Naive thymus-derived CD4-positive, alpha-beta T cell (primary cell): ENCODE measurements around the gene BTNL8. TPM values are rescaled to one million over a fixed set of nuclear protein-coding genes. Genes with fewer than 3 reads are reported as not detected.

Source experiments
- ATAC-seq: fragments of 150-1000 bp; cut with Tn5 transposase; 2 replicates; pipeline ENCODE4 v1.10.0; 2021; ENCODE audit warnings: mild to moderate bottlenecking, moderate library complexity
- CTCF ChIA-PET: fragments of 350-600 bp; sonication (Branson Sonifier 250); formaldehyde crosslinking; loops from one replicate; lab custom pipeline; 2021; ENCODE audit warnings: antibody characterized with exemption; lab: Charles Lee
- POLR2A ChIA-PET: fragments of 350-600 bp; sonication (Branson Sonifier 250); formaldehyde crosslinking; loops from one replicate; lab custom pipeline; 2021; ENCODE audit warnings: antibody characterized with exemption, inconsistent platforms; lab: Charles Lee
- DNase-seq, 9 donors: peaks; one replicate each; pipeline versions ENCODE4 v3.0.0 to v3.0.0-alpha.2; 2020 to 2022; ENCODE audit warnings: mixed read lengths in 1 of 9
- H3K27ac ChIP-seq: one replicate; pipeline ENCODE4 v1.7.0; 2013; ENCODE audit warnings: mild to moderate bottlenecking, low read depth, low read length, moderate library complexity
- H3K27me3 ChIP-seq, 2 donors: one replicate each; pipeline ENCODE4 v1.7.0; 2013; ENCODE audit warnings: low read length in 2 of 2, mild to moderate bottlenecking in 2 of 2, moderate library complexity in 2 of 2; ENCODE audit not compliant: control insufficient read depth in 2 of 2, insufficient read depth in 2 of 2
- H3K36me3 ChIP-seq, 3 experiments: 1 replicate in 2 of 3; 2 replicates in 1 of 3; pipeline ENCODE4 v1.7.0; 2013; ENCODE audit warnings: low read length in 3 of 3, mild to moderate bottlenecking in 3 of 3, moderate library complexity in 1 of 3; ENCODE audit not compliant: insufficient read depth in 3 of 3, control insufficient read depth in 2 of 3
- H3K4me1 ChIP-seq, 2 donors: one replicate each; pipeline ENCODE4 v1.7.0; 2013; ENCODE audit warnings: low read length in 2 of 2, mild to moderate bottlenecking in 2 of 2, moderate library complexity in 1 of 2; ENCODE audit not compliant: control insufficient read depth in 2 of 2, insufficient read depth in 2 of 2
- H3K4me3 ChIP-seq: 2 replicates; pipeline ENCODE4 v1.7.0; 2013; ENCODE audit warnings: mild to moderate bottlenecking, low read length
- H3K9me3 ChIP-seq, 3 experiments: 1 replicate in 2 of 3; 2 replicates in 1 of 3; pipeline ENCODE4 v1.7.0; 2013; ENCODE audit warnings: low read length in 3 of 3; ENCODE audit not compliant: control insufficient read depth in 2 of 3
- H3K27ac Mint-ChIP-seq, 9 donors: one replicate each; pipeline ENCODE4 v1.8.0; 2020 to 2022; ENCODE audit warnings: mixed read lengths in 9 of 9, mild to moderate bottlenecking in 8 of 9, moderate library complexity in 5 of 9, inconsistent platforms in 2 of 9
- H3K27me3 Mint-ChIP-seq, 5 donors: one replicate each; pipeline ENCODE4 v1.8.0; 2021 to 2022; ENCODE audit warnings: mixed read lengths in 5 of 5, mild to moderate bottlenecking in 1 of 5
- H3K36me3 Mint-ChIP-seq, 5 donors: one replicate each; pipeline ENCODE4 v1.8.0; 2020 to 2022; ENCODE audit warnings: mixed read lengths in 5 of 5, mild to moderate bottlenecking in 3 of 5, inconsistent platforms in 1 of 5
- H3K4me1 Mint-ChIP-seq, 7 donors: one replicate each; pipeline ENCODE4 v1.8.0; 2020 to 2022; ENCODE audit warnings: mixed read lengths in 7 of 7, mild to moderate bottlenecking in 3 of 7, inconsistent platforms in 1 of 7
- H3K4me3 Mint-ChIP-seq, 10 donors: one replicate each; pipeline ENCODE4 v1.8.0; 2020 to 2022; ENCODE audit warnings: mild to moderate bottlenecking in 10 of 10, mixed read lengths in 10 of 10, moderate library complexity in 6 of 10, inconsistent platforms in 2 of 10
- H3K9me3 Mint-ChIP-seq, 11 donors: one replicate each; pipeline ENCODE4 v1.8.0; 2020 to 2022; ENCODE audit warnings: mixed read lengths in 11 of 11, mild to moderate bottlenecking in 4 of 11, inconsistent platforms in 1 of 11, moderate library complexity in 1 of 11
- intact Hi-C, 2 donors: fragments of 100-400 bp; cut with micrococcal nuclease; formaldehyde crosslinking; loops; one replicate each; pipeline ENCODE4 v1.15.1; 2023
- polyA plus RNA-seq, 2 donors: library from polyadenylated mRNA; unstranded; fragments of 300-500 nt; fragmentation: Illumina TruSeq; gene quantifications; one replicate each; pipeline ENCODE4 v1.2.3, GENCODE V29; 2021
- total RNA-seq, 6 experiments: library from RNA in 5 of 6; stranded (reverse) in 5 of 6; gene quantifications; 1 replicate in 5 of 6; 2 replicates in 1 of 6; pipeline ENCODE4 v1.2.3 and lab custom pipeline; 2021 to 2026

BTNL8 gene
- total and polyA plus RNA-seq, 7 experiments from 2014 or later: not detected

DNA sequence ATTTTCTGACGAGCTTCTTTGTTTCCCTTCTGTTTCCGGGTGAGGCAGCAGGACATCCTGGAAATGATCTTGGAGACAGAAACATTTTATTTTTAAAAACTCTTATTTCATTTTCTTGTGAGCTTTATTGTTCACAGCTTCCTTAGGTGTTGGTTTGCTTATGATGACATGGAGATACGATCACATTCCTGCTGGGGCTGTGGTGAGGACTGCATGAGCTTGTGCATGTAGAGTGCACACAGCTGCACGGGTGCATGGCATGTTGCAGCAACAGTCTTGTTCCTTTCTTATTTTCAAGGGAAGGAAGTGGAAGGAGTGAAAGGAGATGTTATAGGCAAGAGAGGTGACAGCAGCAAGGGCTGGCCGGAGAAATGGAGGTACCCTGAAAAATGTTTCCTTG is 1.2 kb downstream of the BTNL8 start:
- no peak overlapping the region for H3K4me3 ChIP-seq
- no peak overlapping the region for H3K4me3 Mint-ChIP-seq
- H3K9me3 ChIP-seq: no peaks in the 10 kb centered on the region
- CTCF ChIA-PET: no interaction called here
- no peak for ATAC-seq
- no peak overlapping the region for H3K27ac ChIP-seq
- no peak overlapping the region for H3K27ac Mint-ChIP-seq
- POLR2A ChIA-PET: no interaction called here
- H3K9me3 Mint-ChIP-seq: peaks cover 0 to 5% (median 0%) of the 10 kb centered on the region in 11 donors
- no peaks in the 10 kb centered on the region for H3K27me3 ChIP-seq
- H3K4me1 ChIP-seq: no peaks in the 10 kb centered on the region
- DNase-seq: no peak
- H3K27me3 Mint-ChIP-seq: peaks cover 0 to 6% (median 0%) of the 10 kb centered on the region in 5 donors
- H3K36me3 Mint-ChIP-seq: no peaks in the 10 kb centered on the region
- H3K36me3 ChIP-seq: no peaks in the 10 kb centered on the region
- H3K4me1 Mint-ChIP-seq: no peaks in the 10 kb centered on the region
- intact Hi-C loops: no loop called here

DNA sequence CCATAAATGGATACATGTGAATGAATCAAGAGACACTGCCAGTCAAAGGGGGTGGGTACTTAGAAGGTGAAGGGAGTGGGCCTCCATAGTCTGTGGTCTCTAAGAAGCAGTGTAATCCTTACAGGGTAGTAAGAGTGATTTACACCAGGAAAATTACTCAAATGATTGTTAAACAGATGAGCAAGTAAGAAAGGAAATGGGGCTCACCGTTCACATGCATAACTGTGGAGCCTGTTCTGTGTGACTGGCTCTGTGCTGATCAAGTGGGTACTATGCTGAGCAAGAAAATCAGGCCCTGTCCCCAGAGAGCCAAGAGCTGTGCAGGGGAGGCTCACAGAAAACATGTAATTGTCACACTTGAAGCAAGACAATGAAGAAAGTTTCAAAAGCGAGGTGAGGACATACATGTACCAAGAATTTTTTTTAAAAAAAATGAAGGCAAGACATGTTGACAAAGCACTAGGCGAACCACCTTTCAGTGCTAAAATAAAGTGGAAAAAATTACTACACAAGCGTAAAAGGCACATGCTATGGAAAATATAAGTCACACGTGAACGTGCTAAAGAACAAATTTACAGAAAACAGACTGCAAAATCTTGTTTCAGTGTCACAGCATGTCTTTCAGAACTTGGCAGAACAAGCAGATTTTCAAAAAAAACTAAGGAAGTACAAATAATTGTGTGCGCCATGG is 2.5 kb downstream of the BTNL8 start:
- ChIA-PET CTCF (no interaction called here), POLR2A (no interaction called here)
- Mint-ChIP-seq H3K9me3 (peaks cover 0 to 4% (median 0%) of the 10 kb centered on the region in 11 donors), H3K27me3 (peaks cover 0 to 10% (median 0%) of the 10 kb centered on the region in 5 donors), H3K4me3 (no peak overlapping the region), H3K4me1 (no peaks in the 10 kb centered on the region), H3K36me3 (no peaks in the 10 kb centered on the region), H3K27ac (no peak overlapping the region)
- H3K36me3 ChIP-seq: no peaks in the 10 kb centered on the region
- H3K27ac ChIP-seq: no peak overlapping the region
- DNase-seq (no peak), ATAC-seq (no peak)
- H3K4me3 ChIP-seq: no peak overlapping the region
- H3K27me3 ChIP-seq: no peaks in the 10 kb centered on the region
- H3K9me3 ChIP-seq: no peaks in the 10 kb centered on the region
- intact Hi-C loops: no loop called here
- H3K4me1 ChIP-seq: no peaks in the 10 kb centered on the region

DNA sequence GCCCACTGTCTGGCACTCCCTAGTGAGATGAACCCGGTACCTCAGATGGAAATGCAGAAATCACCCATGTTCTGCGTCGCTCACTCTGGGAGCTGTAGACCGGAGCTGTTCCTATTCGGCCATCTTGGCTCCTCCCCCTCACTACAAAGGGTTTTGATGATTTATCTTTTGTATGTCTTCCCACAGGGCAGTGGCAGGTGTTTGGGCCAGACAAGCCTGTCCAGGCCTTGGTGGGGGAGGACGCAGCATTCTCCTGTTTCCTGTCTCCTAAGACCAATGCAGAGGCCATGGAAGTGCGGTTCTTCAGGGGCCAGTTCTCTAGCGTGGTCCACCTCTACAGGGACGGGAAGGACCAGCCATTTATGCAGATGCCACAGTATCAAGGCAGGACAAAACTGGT is 9.4 kb downstream of the BTNL8 start:
- Histone ChIP-seq H3K36me3 (no peaks in the 10 kb centered on the region), H3K27me3 (no peaks in the 10 kb centered on the region), H3K9me3 (no peaks in the 10 kb centered on the region), H3K27ac (no peak overlapping the region), H3K4me3 (no peak overlapping the region), H3K4me1 (no peaks in the 10 kb centered on the region)
- POLR2A ChIA-PET: no interaction called here
- ATAC-seq: no peak
- Mint-ChIP-seq H3K4me1 (no peaks in the 10 kb centered on the region), H3K9me3 (peaks cover 0 to 4% (median 0%) of the 10 kb centered on the region in 11 donors), H3K27me3 (peaks cover 2 to 31% (median 21%) of the 10 kb centered on the region in 5 donors), H3K4me3 (no peak overlapping the region), H3K36me3 (no peaks in the 10 kb centered on the region), H3K27ac (no peak overlapping the region)
- CTCF ChIA-PET: no interaction called here
- DNase-seq: no peak
- intact Hi-C loops: no loop called here

DNA sequence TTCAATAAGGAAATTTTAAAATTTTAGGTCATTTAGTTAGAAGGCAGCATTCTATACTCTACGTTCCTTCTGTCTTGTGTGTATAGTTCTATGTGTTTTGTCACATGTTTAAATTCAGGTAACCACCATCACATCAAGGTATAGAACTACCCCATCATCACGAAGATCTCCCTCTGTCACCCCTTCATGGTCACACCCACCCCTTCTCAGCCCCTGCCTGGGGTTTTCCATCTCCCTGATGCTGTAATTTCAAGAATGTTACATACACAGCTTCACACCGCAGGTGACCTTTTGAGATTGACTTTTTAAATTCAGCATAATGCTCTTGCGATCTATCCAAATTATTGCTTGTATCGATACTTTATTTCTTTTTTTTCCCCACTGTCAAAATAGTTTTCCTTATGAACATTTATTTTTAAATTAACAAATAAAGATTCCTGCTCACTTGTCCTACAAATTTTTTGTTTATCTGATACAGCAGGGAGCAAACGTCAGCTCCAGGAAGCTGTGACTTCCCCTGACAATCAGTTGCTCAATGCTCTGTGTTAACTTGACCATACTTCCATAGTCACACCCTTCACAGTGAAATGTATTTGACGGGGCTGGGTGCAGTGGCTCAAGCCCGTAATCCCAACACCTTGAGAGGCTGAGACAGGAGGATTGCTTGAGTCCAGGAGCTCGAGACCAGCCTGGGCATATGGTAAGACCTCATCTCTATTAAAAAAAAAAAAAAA is 10.2 kb downstream of the BTNL8 start:
- Histone ChIP-seq H3K4me3 (no peak overlapping the region), H3K27ac (no peak overlapping the region), H3K36me3 (no peaks in the 10 kb centered on the region), H3K27me3 (no peaks in the 10 kb centered on the region), H3K9me3 (no peaks in the 10 kb centered on the region), H3K4me1 (no peaks in the 10 kb centered on the region)
- H3K27me3 Mint-ChIP-seq: peaks cover 2 to 31% (median 21%) of the 10 kb centered on the region in 5 donors
- DNase-seq (no peak), ATAC-seq (no peak)
- ChIA-PET POLR2A (no interaction called here), CTCF (no interaction called here)
- H3K27ac Mint-ChIP-seq: no peak overlapping the region
- H3K4me3 Mint-ChIP-seq: no peak overlapping the region
- H3K9me3 Mint-ChIP-seq: peaks cover 0 to 4% (median 0%) of the 10 kb centered on the region in 11 donors
- no peaks in the 10 kb centered on the region for H3K36me3 Mint-ChIP-seq
- H3K4me1 Mint-ChIP-seq: no peaks in the 10 kb centered on the region
- intact Hi-C loops: no loop called here

DNA sequence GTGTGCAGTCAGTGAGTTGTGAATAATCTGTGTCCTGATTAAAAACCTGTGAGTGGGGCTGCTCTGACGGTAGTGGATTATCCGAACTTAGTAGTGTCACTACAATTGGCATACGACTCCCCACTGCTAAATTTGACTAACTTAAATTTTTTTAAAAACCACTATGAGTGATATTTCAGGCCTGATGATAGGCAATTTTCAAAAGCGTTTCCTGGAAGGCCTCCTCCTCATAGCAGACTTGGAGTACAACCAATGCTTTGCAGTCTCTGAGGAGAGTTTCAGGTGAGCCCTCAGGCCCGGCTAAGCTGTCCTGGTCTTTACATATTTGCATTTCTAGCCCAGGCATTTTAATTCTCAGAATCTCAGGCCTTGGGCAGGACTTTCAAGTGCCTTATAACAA is 10.8 kb downstream of the BTNL8 start:
- CTCF ChIA-PET: no interaction called here
- H3K4me1 ChIP-seq: no peaks in the 10 kb centered on the region
- H3K9me3 ChIP-seq: no peaks in the 10 kb centered on the region
- POLR2A ChIA-PET: no interaction called here
- ATAC-seq (no peak), DNase-seq (no peak)
- peaks cover 0 to 4% (median 0%) of the 10 kb centered on the region in 11 donors for H3K9me3 Mint-ChIP-seq
- H3K27me3 ChIP-seq: no peaks in the 10 kb centered on the region
- no peak overlapping the region for H3K27ac ChIP-seq
- H3K4me1 Mint-ChIP-seq: no peaks in the 10 kb centered on the region
- peaks cover 2 to 31% (median 21%) of the 10 kb centered on the region in 5 donors for H3K27me3 Mint-ChIP-seq
- H3K36me3 ChIP-seq: no peaks in the 10 kb centered on the region
- H3K4me3 ChIP-seq: no peak overlapping the region
- intact Hi-C loops: no loop called here
- H3K27ac Mint-ChIP-seq: no peak overlapping the region
- H3K4me3 Mint-ChIP-seq: no peak overlapping the region
- H3K36me3 Mint-ChIP-seq: no peaks in the 10 kb centered on the region

DNA sequence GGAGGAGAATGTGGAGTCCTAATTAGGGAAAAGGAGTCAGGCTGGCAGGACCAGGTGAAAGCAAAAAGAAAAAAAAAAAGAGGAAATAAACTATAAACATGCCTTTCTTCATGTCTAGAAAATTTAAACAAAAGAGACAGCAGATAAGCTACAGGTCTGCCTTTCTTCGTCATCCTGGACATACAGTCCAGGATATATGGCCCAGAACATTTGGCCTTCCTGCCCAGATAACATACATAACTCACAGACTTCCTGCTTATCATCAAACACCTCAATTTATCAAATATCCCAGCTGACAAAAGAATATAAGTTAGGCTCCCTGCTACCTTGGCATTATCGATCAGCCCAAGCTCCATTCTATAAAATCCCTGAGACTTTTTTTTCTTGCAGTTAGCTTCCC is 11.2 kb downstream of the BTNL8 start:
- Mint-ChIP-seq H3K27me3 (peaks cover 2 to 31% (median 21%) of the 10 kb centered on the region in 5 donors), H3K4me1 (no peaks in the 10 kb centered on the region), H3K9me3 (peaks cover 0 to 4% (median 0%) of the 10 kb centered on the region in 11 donors), H3K27ac (no peak overlapping the region), H3K36me3 (no peaks in the 10 kb centered on the region), H3K4me3 (no peak overlapping the region)
- ChIA-PET CTCF (no interaction called here), POLR2A (no interaction called here)
- H3K27ac ChIP-seq: no peak overlapping the region
- no peaks in the 10 kb centered on the region for H3K36me3 ChIP-seq
- ATAC-seq: no peak
- H3K4me3 ChIP-seq: no peak overlapping the region
- DNase-seq: no peak
- H3K27me3 ChIP-seq: no peaks in the 10 kb centered on the region
- H3K4me1 ChIP-seq: no peaks in the 10 kb centered on the region
- H3K9me3 ChIP-seq: no peaks in the 10 kb centered on the region
- intact Hi-C loops: no loop called here

DNA sequence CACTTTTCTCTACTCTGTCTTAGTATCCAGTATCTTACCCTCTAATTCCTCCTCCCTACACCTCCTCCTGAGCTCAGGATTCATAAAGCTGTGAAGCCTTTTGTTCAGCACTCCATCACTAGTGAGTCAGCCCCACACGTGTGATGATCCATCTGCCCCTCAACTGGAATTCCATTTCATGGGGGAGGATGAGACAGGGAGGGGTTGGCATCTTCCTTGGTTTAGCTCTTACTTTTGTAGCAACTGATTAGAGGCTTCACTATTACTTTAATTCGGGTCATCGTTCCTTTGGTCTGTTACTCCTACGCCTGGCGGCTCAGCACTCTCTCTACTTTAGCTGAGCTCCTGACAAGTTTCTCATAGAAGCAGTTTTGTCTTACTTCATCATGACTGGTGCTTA is 11.8 kb downstream of the BTNL8 start:
- no peaks in the 10 kb centered on the region for H3K27me3 ChIP-seq
- no peak overlapping the region for H3K27ac Mint-ChIP-seq
- no peaks in the 10 kb centered on the region for H3K9me3 ChIP-seq
- H3K27ac ChIP-seq: no peak overlapping the region
- no peaks in the 10 kb centered on the region for H3K36me3 ChIP-seq
- no peaks in the 10 kb centered on the region for H3K4me1 ChIP-seq
- no peak for ATAC-seq
- intact Hi-C loops: no loop called here
- no peak overlapping the region for H3K4me3 ChIP-seq
- no peak for DNase-seq
- ChIA-PET POLR2A (no interaction called here), CTCF (no interaction called here)
- H3K9me3 Mint-ChIP-seq: peaks cover 0 to 3% (median 0%) of the 10 kb centered on the region in 11 donors
- H3K27me3 Mint-ChIP-seq: peaks cover under 1 to 29% (median 21%) of the 10 kb centered on the region in 5 donors
- no peak overlapping the region for H3K4me3 Mint-ChIP-seq
- no peaks in the 10 kb centered on the region for H3K4me1 Mint-ChIP-seq
- no peaks in the 10 kb centered on the region for H3K36me3 Mint-ChIP-seq
